ENCODE measurements around the gene PFN3. TPM values are rescaled to one million over a fixed set of nuclear protein-coding genes. Genes with fewer than 3 reads are reported as not detected.

The PFN3 gene
- total and polyA plus RNA-seq, 2 of the 4 experiments (the other 2 are of a cell fraction), result not detected

GRCh38 chr5:177429248-177430040 lies 29.0 kb upstream of the PFN3 start (continued):
- TF ChIP-seq, protein P1, sequence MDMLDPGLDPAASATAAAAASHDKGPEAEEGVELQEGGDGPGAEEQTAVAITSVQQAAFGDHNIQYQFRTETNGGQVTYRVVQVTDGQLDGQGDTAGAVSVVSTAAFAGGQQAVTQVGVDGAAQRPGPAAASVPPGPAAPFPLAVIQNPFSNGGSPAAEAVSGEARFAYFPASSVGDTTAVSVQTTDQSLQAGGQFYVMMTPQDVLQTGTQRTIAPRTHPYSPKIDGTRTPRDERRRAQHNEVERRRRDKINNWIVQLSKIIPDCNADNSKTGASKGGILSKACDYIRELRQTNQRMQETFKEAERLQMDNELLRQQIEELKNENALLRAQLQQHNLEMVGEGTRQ (IDR thresholded peaks at IDR 0.05; ENCODE audit: low read depth, low read length), result no peak
- no peak for TF ChIP-seq CHD1 (IDR thresholded peaks at IDR 0.05; ENCODE audit: low read depth, low read length)
- no peak for TF ChIP-seq CEBPB (IDR thresholded peaks at IDR 0.05; ENCODE audit: low read depth, low read length)

- Histone ChIP-seq H3K27ac (ENCODE audit: insufficient read depth, low read length) (no peak overlapping the region), H3K4me2 (ENCODE audit: low read depth, low read length) (no peak overlapping the region), H2BK120ac (ENCODE audit: low read depth, low read length) (no peak overlapping the region), H3K18ac (ENCODE audit: low read depth, low read length) (no peak overlapping the region), H3K36me3 (ENCODE audit: control insufficient read depth, insufficient read depth, low read length) (peaks cover 16% of the 10 kb centered on the region), H3K4me1 (ENCODE audit: control insufficient read depth, insufficient read depth, low read length) (peaks cover 13% of the 10 kb centered on the region), H2AK9ac (replicated peaks; ENCODE audit: low read depth, low read length, poor library complexity) (no peak overlapping the region), H4K5ac (ENCODE audit: low read depth, low read length) (no peak overlapping the region), H3K4me3 (ENCODE audit: insufficient read depth, low read depth, low read length) (no peak overlapping the region), H4K20me1 (ENCODE audit: insufficient read depth, low read length) (peaks cover 29% of the 10 kb centered on the region), H2AFZ (replicated peaks; ENCODE audit: low read length, poor library complexity) (no peak overlapping the region), H3K14ac (replicated peaks; ENCODE audit: low read depth, low read length) (no peak overlapping the region), H3K9ac (ENCODE audit: low read depth, low read length) (no peak overlapping the region), H2BK5ac (ENCODE audit: low read depth, low read length, poor library complexity, severe bottlenecking) (no peak overlapping the region), H3K56ac (ENCODE audit: extremely low read depth, insufficient read depth, low read length) (no peak overlapping the region), H4K91ac (ENCODE audit: insufficient read depth, low read depth, low read length) (no peak overlapping the region), H3K9me3 (ENCODE audit: control insufficient read depth, insufficient read depth, low read length) (no peaks in the 10 kb centered on the region), H3K4ac (ENCODE audit: low read depth, low read length) (no peak overlapping the region), H3K79me1 (ENCODE audit: low read depth in 1 of 2, low read length in 2 of 2) (peaks cover 13 to 49% of the 10 kb centered on the region in 2 experiments), H3K23ac (ENCODE audit: low read depth, low read length) (no peak overlapping the region), H4K8ac (ENCODE audit: low read depth in 2 of 2, low read length in 2 of 2) (no peak overlapping the region), H2BK20ac (ENCODE audit: low read depth, low read length) (no peak overlapping the region), H3K9me1 (ENCODE audit: insufficient read depth, low read length) (peaks cover 15% of the 10 kb centered on the region), H2AK5ac (ENCODE audit: low read depth, low read length) (no peak overlapping the region), H3K27me3 (ENCODE audit: control insufficient read depth, insufficient read depth, low read length) (no peaks in the 10 kb centered on the region), H2BK15ac (ENCODE audit: low read depth, low read length) (no peak overlapping the region)
- no peak for TF ChIP-seq RFX5 (IDR thresholded peaks at IDR 0.05; ENCODE audit: low read depth, low read length)
- ChIA-PET POLR2A (ENCODE audit: unreplicated experiment) (interaction anchor here (0.7 kb wide), 1 partner anchor 66 kb away, joined by 3 read pairs; no protein-coding TSS in a partner anchor), CTCF (no interaction called here)
- BruUV-seq (replicated peaks), result no TSS peak
- in situ Hi-C loops (cut with MboI; ENCODE audit: low sequenced_read_pairs), result no loop called here
- DNase-seq (no peak), ATAC-seq (ENCODE audit: low read depth) (no peak)
- intact Hi-C loops (cut with micrococcal nuclease), result no loop called here
- dilution Hi-C loops (cut with HindIII; ENCODE audit: low sequenced_read_pairs, unreplicated experiment), result no loop called here
- no CpG with 5 or more reads among the region's 10 CpGs for WGBS, 2 experiments (ENCODE audit: extremely low coverage in 2 of 2, insufficient read length in 1 of 2)
Measured at GRCh38 chr5:177428574-177429217, 28.2 kb upstream of the PFN3 start.

Measured in IMR-90 (cell line).